Stimulated activated naive CD8-positive, alpha-beta T cell treated with anti-CD3 and anti-CD28 coated beads, Interleukin-15, amount 100 ng/mL, for 72 hours (primary cell): ENCODE results near the gene PCID2.
A peak's percentile ranks its signal among the peaks of the same experiment; 100 is the strongest.

Experiments used
- ATAC-seq: fragments of 150-1000 bp; cut with Tn5 transposase; 2 replicates; pipeline ENCODE4 v1.10.0; 2021; ENCODE audit warnings: mild to moderate bottlenecking, moderate library complexity
- DNase-seq, 2 donors: peaks; one replicate each; pipeline ENCODE4 v3.0.0; 2021 to 2022
- H3K27ac Mint-ChIP-seq, 2 donors: one replicate each; pipeline ENCODE4 v1.8.0; 2022; ENCODE audit warnings: mild to moderate bottlenecking in 2 of 2, mixed read lengths in 2 of 2, moderate library complexity in 2 of 2
- H3K27me3 Mint-ChIP-seq: one replicate; pipeline ENCODE4 v1.8.0; 2022; ENCODE audit warnings: mixed read lengths
- H3K4me1 Mint-ChIP-seq: one replicate; pipeline ENCODE4 v1.8.0; 2022; ENCODE audit warnings: mild to moderate bottlenecking, mixed read lengths
- H3K4me3 Mint-ChIP-seq, 2 donors: one replicate each; pipeline ENCODE4 v1.8.0; 2022; ENCODE audit warnings: mild to moderate bottlenecking in 2 of 2, mixed read lengths in 2 of 2, moderate library complexity in 1 of 2
- H3K9me3 Mint-ChIP-seq, 2 donors: one replicate each; pipeline ENCODE4 v1.8.0; 2022; ENCODE audit warnings: mixed read lengths in 2 of 2

PCID2 gene

DNA sequence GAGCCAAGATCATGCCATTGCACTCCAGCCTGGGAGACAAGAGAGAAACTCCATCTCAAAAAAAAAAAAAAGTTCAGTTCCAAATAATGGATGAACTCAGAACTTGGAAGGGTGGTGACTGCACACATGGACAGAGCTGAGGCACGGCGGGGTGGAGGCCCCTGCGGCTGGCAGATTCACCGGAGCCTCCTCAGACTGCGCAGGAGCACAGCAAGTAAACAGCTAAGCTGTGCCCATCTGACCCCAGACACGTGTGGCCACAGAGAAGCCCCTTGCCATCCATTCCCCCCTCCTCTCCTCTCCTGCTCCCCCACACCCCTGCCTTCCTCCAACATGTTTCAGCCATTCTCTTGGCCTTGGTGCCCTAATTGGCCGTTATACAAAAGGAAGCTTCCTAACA lies 65.6 kb downstream of the PCID2 start:
- Mint-ChIP-seq H3K27me3 (peaks cover 12% of the 10 kb centered on the region), H3K4me3 (no peak overlapping the region), H3K4me1 (peaks cover 10% of the 10 kb centered on the region), H3K27ac (no peak overlapping the region), H3K9me3 (no peaks in the 10 kb centered on the region)
- ATAC-seq (no peak), DNase-seq (no peak)

DNA sequence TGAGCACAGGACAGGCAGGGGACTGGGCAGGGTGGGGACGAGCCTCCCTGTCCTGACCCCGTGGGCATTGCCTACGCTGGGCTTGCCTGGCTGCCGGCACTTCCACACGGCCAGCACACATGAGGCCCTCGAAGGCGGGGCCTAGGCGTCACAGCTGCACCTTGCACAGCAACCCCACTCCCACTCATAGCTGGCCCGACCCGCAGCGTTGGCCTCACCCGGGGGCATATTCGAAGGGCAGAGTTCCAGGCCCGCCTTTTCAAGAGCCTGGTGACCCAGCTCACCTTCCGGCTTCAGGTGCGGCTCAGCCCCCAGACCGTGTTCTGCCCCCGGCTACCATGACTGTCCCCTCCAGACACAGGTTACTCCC lies 66.9 kb downstream of the PCID2 start:
- ATAC-seq (no peak), DNase-seq (no peak)
- no peaks in the 10 kb centered on the region for H3K9me3 Mint-ChIP-seq
- H3K27me3 Mint-ChIP-seq = peaks cover 13% of the 10 kb centered on the region
- peaks cover 10% of the 10 kb centered on the region for H3K4me1 Mint-ChIP-seq
- H3K4me3 Mint-ChIP-seq = no peak overlapping the region
- no peak overlapping the region for H3K27ac Mint-ChIP-seq

- no peak overlapping the region for H3K4me3 Mint-ChIP-seq
- no peak for DNase-seq
- peaks cover 8% of the 10 kb centered on the region for H3K4me1 Mint-ChIP-seq
- no peaks in the 10 kb centered on the region for H3K9me3 Mint-ChIP-seq
- no peak for ATAC-seq
- peaks cover 11% of the 10 kb centered on the region for H3K27me3 Mint-ChIP-seq
- H3K27ac Mint-ChIP-seq = no peak overlapping the region
Measured at GRCh38 chr13:113140677-113141600, 67.5 kb downstream of the PCID2 start.

- H3K9me3 Mint-ChIP-seq = no peaks in the 10 kb centered on the region
- H3K4me1 Mint-ChIP-seq = no peaks in the 10 kb centered on the region
- DNase-seq = no peak
- H3K4me3 Mint-ChIP-seq = no peak overlapping the region
- H3K27ac Mint-ChIP-seq = no peak overlapping the region
- peaks cover 11% of the 10 kb centered on the region for H3K27me3 Mint-ChIP-seq
- ATAC-seq = no peak
Measured at GRCh38 chr13:113139577-113139976, 68.9 kb downstream of the PCID2 start.

DNA sequence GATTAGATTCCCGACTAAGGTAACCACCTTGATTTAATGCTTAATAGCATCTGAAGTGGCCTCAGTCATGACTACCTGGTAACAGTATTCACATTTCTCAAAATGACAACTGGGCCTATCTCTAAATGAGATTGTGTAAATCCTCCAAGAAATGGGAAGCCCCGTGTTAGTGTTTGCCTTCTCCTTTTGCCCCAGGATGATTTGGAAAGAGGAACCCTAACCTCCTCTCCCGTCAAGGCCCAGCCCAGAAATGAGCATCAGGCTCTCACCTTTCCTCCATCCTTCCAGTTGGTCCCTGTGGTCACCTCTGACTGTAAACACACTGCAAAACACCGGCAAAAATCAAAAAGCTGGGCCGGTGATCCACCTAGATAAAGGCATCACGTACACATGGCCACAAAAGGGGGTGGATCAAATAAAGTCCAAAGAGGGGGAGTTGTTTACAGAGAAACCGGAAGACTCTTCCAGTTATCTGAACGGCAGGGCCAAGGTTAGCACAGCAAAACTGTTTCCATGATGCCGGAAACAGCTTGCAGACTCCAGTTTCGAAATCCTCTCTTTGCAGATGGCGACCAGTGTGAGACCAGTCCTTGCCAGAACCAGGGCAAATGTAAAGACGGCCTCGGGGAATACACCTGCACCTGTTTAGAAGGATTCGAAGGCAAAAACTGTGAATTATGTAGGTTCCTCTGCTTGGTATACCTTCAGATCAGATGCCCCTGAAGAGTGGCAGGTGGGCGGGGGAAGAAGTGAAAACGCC lies 69.5 kb downstream of the PCID2 start:
- Mint-ChIP-seq H3K27ac (no peak overlapping the region), H3K4me3 (no peak overlapping the region), H3K9me3 (no peaks in the 10 kb centered on the region), H3K4me1 (no peaks in the 10 kb centered on the region), H3K27me3 (peaks cover 11% of the 10 kb centered on the region)
- ATAC-seq (no peak), DNase-seq (no peak)

DNA sequence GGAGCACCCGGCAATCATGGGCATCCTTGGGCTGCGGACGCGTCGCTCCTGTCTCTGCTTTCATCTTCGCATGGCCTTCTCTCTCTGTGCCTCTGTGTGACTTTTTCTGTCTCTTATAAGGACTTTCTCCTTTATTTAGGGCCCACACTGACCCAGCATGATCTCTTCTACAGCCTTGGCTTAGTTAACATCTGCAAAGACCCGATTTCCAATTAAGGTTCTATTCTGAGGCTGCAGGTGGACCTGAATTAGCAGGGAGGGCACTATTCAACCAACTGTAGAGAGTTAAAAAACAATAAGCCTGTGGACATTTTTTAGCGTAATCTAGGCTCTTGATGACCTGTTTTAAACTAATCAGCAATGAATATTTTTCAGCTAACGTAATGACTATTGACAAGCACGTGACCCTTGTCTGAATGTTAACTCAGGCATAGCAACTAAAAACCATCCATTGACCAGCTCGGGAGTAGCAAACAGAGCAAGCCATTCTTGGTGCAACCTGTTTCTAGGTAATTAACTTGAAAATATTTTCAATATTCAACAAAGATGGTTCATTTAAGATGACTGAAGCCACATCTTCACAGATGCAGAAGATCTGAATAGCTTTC lies 70.7 kb downstream of the PCID2 start:
- Mint-ChIP-seq H3K27ac (no peak overlapping the region), H3K4me3 (no peak overlapping the region), H3K4me1 (no peaks in the 10 kb centered on the region), H3K27me3 (peaks cover 21% of the 10 kb centered on the region), H3K9me3 (no peaks in the 10 kb centered on the region)
- DNase-seq = no peak
- no peak for ATAC-seq

- peaks cover under 1% of the 10 kb centered on the region for H3K4me1 Mint-ChIP-seq
- no peak overlapping the region for H3K27ac Mint-ChIP-seq
- no peaks in the 10 kb centered on the region for H3K9me3 Mint-ChIP-seq
- no peak for DNase-seq
- ATAC-seq = no peak
- H3K4me3 Mint-ChIP-seq = no peak overlapping the region
- peaks cover 27% of the 10 kb centered on the region for H3K27me3 Mint-ChIP-seq
Measured at GRCh38 chr13:113135281-113135760, 73.1 kb downstream of the PCID2 start.

DNA sequence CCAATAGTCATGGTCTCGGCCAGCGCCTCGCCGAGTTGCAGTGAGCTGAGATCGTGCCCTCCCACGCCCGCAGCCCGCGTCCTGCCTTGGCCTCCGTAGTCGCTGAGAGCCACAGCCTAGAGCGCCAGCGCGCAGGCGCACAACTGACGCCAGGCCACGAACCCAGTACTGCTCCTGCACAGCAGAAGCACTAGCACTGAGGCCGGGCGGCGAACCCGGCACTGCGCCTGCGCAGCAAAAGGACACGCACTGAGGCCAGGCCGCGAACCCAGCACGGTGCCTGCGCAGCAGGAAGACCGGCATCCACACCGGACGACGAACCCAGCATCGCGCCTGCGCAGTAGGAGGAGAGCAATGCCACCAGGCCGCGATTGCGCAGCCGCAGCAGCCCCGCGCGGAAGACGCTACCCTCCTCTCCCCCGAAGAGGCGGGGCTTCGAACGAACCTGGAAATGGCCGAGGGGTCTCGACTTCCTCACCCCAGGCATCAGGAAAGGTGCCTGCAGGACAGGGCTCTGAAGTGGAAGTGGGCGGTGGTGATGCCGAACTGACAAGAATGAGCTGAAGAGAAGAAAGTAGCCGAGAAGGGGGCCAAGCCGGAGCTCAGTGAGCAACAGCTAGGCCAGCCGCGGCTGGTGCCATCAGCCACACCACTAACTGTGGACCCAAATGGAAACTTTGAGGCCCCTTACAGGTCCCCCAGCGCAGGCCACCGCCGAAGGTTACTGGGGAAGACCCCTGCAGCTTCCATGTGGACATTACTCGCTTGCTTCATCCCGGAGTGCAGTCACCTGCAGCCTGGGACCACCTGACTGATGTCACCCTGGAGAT lies 78.3 kb downstream of the PCID2 start:
- H3K4me3 Mint-ChIP-seq = peak overlapping the region in 1 of 2 donors; percentile 77

GRCh38 chr13:113129480-113129879 lies 79.0 kb downstream of the PCID2 start:
- Mint-ChIP-seq H3K27me3 (peaks cover 63% of the 10 kb centered on the region), H3K27ac (no peak overlapping the region), H3K4me1 (peaks cover 9% of the 10 kb centered on the region), H3K9me3 (no peaks in the 10 kb centered on the region), H3K4me3 (peak overlapping the region; percentile 31 to 50)
- no peak for DNase-seq
- ATAC-seq = no peak

More for the DNA sequence above, 78.3 kb downstream of the PCID2 start:
- peaks cover 9% of the 10 kb centered on the region for H3K4me1 Mint-ChIP-seq
- DNase-seq = peak; percentile 50 to 52
- H3K27ac Mint-ChIP-seq = peak overlapping the region in 1 of 2 donors; percentile 28
- H3K9me3 Mint-ChIP-seq = no peaks in the 10 kb centered on the region
- peaks cover 63% of the 10 kb centered on the region for H3K27me3 Mint-ChIP-seq
- ATAC-seq = peak; percentile 80
